ENCODE measurements around the gene PUM1. TPM values are rescaled to one million over a fixed set of nuclear protein-coding genes. Genes with fewer than 3 reads are reported as not detected.

Gene PUM1
- total RNA-seq, 1 experiment from 2014 or later: 109 TPM

DNA sequence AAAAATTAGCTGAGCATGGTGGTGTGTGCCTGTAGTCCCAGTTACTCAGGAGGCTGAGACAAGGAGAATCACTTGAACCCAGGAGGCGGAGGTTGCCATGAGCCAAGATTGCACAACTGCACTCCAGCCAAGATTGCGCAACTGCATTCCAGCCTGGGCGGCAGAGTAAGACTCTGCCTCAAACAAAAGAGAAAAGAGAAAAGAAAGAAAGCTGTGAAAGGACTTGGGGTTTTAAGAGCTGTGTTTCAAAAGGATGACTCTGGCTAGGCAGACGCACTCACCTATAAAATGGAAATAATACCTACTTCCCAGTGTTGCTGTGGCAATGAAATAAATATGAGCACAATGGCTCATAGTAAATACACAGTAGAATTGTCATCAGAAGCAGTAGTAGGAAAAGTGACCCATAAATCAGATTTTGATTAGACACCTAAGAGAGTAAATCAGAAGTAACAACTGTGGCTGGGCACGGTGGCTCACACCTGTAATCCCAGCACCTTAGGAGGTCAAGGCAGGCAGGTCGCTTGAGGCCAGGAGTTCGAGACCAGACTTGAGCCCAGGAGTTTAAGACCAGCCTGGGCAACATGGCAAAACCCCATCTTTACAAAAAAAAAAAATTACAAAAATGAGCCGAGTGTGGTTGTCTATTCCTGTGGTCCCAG lies 45.9 kb upstream of the PUM1 start:
- no peak for ATAC-seq
- no peak for DNase-seq (ENCODE audit: low read depth, low spot score)
- in situ Hi-C loops (cut with HindIII; ENCODE audit: low pct_unique_long_range_greater_than_20kb, low sequenced_read_pairs) (no loop called here), intact Hi-C loops (cut with micrococcal nuclease; ENCODE audit: unreplicated experiment) (no loop called here)
- Histone ChIP-seq H3K27me3 (ENCODE audit: control insufficient read depth, insufficient read depth, low read length) (no peaks in the 10 kb centered on the region), H3K4me3 (ENCODE audit: low read depth in 2 of 2, low read length in 2 of 2) (no peak overlapping the region), H3K4me1 (ENCODE audit: control insufficient read depth, insufficient read depth, low read length) (no peaks in the 10 kb centered on the region), H3K27ac (ENCODE audit: low read length) (no peak overlapping the region), H3K36me3 (ENCODE audit: control insufficient read depth, insufficient read depth, low read length) (no peaks in the 10 kb centered on the region), H3K9me3 (ENCODE audit: control insufficient read depth, insufficient read depth, low read depth, low read length) (no peaks in the 10 kb centered on the region)
- ChIA-PET CTCF (no interaction called here), POLR2A (interaction anchor here (0.5 kb wide), 1 partner anchor 130 kb away, joined by 3 read pairs; no protein-coding TSS in a partner anchor)
- BruUV-seq (replicated peaks): no TSS peak
- TF ChIP-seq SIN3A (IDR thresholded peaks at IDR 0.05; ENCODE audit: borderline replicate concordance, insufficient read depth, low read depth, low read length) (no peak), TCF7L2 (IDR thresholded peaks at IDR 0.05; ENCODE audit: low read depth, low read length) (no peak), POLR2AphosphoS5 (IDR thresholded peaks at IDR 0.05; ENCODE audit: low read depth, low read length) (no peak), REST (IDR thresholded peaks at IDR 0.05; ENCODE audit: insufficient read depth in 1 of 2, low read depth in 2 of 2, low read length in 1 of 2) (no peak)
- TF ChIP-seq, protein P1, sequence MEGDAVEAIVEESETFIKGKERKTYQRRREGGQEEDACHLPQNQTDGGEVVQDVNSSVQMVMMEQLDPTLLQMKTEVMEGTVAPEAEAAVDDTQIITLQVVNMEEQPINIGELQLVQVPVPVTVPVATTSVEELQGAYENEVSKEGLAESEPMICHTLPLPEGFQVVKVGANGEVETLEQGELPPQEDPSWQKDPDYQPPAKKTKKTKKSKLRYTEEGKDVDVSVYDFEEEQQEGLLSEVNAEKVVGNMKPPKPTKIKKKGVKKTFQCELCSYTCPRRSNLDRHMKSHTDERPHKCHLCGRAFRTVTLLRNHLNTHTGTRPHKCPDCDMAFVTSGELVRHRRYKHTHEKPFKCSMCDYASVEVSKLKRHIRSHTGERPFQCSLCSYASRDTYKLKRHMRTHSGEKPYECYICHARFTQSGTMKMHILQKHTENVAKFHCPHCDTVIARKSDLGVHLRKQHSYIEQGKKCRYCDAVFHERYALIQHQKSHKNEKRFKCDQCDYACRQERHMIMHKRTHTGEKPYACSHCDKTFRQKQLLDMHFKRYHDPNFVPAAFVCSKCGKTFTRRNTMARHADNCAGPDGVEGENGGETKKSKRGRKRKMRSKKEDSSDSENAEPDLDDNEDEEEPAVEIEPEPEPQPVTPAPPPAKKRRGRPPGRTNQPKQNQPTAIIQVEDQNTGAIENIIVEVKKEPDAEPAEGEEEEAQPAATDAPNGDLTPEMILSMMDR (IDR thresholded peaks at IDR 0.05): no peak

- no peaks in the 10 kb centered on the region for H3K36me3 ChIP-seq (ENCODE audit: control insufficient read depth, insufficient read depth, low read length)
- no peaks in the 10 kb centered on the region for H3K4me1 ChIP-seq (ENCODE audit: control insufficient read depth, insufficient read depth, low read length)
- H3K9me3 ChIP-seq (ENCODE audit: control insufficient read depth, insufficient read depth, low read depth, low read length): no peaks in the 10 kb centered on the region
- intact Hi-C loops (cut with micrococcal nuclease; ENCODE audit: unreplicated experiment) (no loop called here), in situ Hi-C loops (cut with HindIII; ENCODE audit: low pct_unique_long_range_greater_than_20kb, low sequenced_read_pairs) (no loop called here)
- ChIA-PET CTCF (no interaction called here), POLR2A (no interaction called here)
- H3K27me3 ChIP-seq (ENCODE audit: control insufficient read depth, insufficient read depth, low read length): no peaks in the 10 kb centered on the region
- no peak for TF ChIP-seq TCF7L2 (IDR thresholded peaks at IDR 0.05; ENCODE audit: low read depth, low read length)
- no peak for TF ChIP-seq POLR2AphosphoS5 (IDR thresholded peaks at IDR 0.05; ENCODE audit: low read depth, low read length)
- TF ChIP-seq, protein P1 (IDR thresholded peaks at IDR 0.05): no peak
- TF ChIP-seq REST (IDR thresholded peaks at IDR 0.05; ENCODE audit: insufficient read depth in 1 of 2, low read depth in 2 of 2, low read length in 1 of 2): no peak
- no peak for TF ChIP-seq SIN3A (IDR thresholded peaks at IDR 0.05; ENCODE audit: borderline replicate concordance, insufficient read depth, low read depth, low read length)
- ATAC-seq (peak; percentile 42; the same call in 1 of the 2 replicates), DNase-seq (ENCODE audit: low read depth, low spot score) (no peak)
- H3K27ac ChIP-seq (ENCODE audit: low read length): no peak overlapping the region
- no peak overlapping the region for H3K4me3 ChIP-seq (ENCODE audit: low read depth in 2 of 2, low read length in 2 of 2)
- BruUV-seq (replicated peaks): no TSS peak
Measured at GRCh38 chr1:31110846-31111245, 45.3 kb upstream of the PUM1 start.

All from Panc1 (cell line).